Measurements from ENCODE around the gene TAPBP.
"Not testable (repeated sequence)": the region's sequence is repeated elsewhere in the genome, so short reads cannot be mapped to it uniquely, and the experiment has no call there.

Gene TAPBP

DNA sequence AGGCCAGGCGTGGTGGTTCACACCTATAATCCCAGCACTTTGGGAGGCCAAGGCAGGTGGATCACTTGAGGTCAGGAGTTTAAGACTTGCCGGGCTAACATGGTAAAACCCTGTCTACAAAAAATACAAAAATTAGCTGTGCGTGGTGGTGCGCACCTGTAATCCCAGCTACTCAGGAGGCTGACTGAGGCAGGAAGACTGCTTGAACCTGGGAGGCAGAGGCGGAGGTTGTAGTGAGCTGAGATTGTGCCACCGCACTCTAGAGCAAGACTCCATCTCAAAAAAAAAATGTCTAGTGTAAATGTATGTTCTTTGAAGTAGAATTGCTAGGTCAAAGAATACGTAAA is 29.7 kb upstream of the TAPBP start:
- not testable (repeated sequence) for H3K4me1 ChIP-seq (ENCODE audit: control insufficient read depth, insufficient read depth, low read length); H3K36me3 ChIP-seq (ENCODE audit: control insufficient read depth, insufficient read depth, low read length); H3K4me3 ChIP-seq (ENCODE audit: low read depth, low read length); H3K9me3 ChIP-seq (ENCODE audit: control insufficient read depth, insufficient read depth, low read depth, low read length); H3K9ac ChIP-seq (ENCODE audit: low read length); H3K27me3 ChIP-seq (ENCODE audit: control insufficient read depth, insufficient read depth, low read length); H3K27ac ChIP-seq (ENCODE audit: low read depth, low read length)

- Histone ChIP-seq H3K4me1 (ENCODE audit: control insufficient read depth, insufficient read depth, low read length) (no peaks in the 10 kb centered on the region), H3K27me3 (ENCODE audit: control insufficient read depth, insufficient read depth, low read length) (no peaks in the 10 kb centered on the region), H3K36me3 (ENCODE audit: control insufficient read depth, insufficient read depth, low read length) (no peaks in the 10 kb centered on the region), H3K4me3 (ENCODE audit: low read depth, low read length) (no peak overlapping the region), H3K27ac (ENCODE audit: low read depth, low read length) (no peak overlapping the region), H3K9me3 (ENCODE audit: control insufficient read depth, insufficient read depth, low read depth, low read length) (no peaks in the 10 kb centered on the region), H3K9ac (ENCODE audit: low read length) (no peak overlapping the region)
These were observed 25.3 kb upstream of the TAPBP start for GRCh38 chr6:33339193-33339592.

DNA sequence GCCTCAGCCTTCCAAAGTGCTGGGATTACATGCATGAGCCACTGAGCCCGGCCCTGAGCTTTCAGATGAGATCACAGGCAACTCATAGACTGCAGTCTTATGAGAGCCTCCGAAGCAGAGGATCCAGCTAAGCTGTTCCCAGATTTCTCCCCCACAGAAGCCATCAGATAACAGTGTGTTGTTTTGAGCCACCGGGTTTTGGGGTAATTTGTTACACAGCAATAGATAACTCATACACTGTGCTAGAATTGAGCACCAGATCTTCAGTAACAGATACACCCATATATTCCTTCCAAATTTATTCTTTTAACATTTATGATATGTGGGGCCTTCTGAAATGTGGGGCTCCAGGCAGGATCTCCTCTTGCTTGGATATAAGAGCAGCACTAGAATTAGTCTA is 22.6 kb upstream of the TAPBP start:
- Histone ChIP-seq H3K9ac (ENCODE audit: low read length) (no peak overlapping the region), H3K4me3 (ENCODE audit: low read depth, low read length) (no peak overlapping the region), H3K9me3 (ENCODE audit: control insufficient read depth, insufficient read depth, low read depth, low read length) (no peaks in the 10 kb centered on the region), H3K27ac (ENCODE audit: low read depth, low read length) (no peak overlapping the region), H3K4me1 (ENCODE audit: control insufficient read depth, insufficient read depth, low read length) (no peaks in the 10 kb centered on the region), H3K36me3 (ENCODE audit: control insufficient read depth, insufficient read depth, low read length) (no peaks in the 10 kb centered on the region), H3K27me3 (ENCODE audit: control insufficient read depth, insufficient read depth, low read length) (no peaks in the 10 kb centered on the region)

DNA sequence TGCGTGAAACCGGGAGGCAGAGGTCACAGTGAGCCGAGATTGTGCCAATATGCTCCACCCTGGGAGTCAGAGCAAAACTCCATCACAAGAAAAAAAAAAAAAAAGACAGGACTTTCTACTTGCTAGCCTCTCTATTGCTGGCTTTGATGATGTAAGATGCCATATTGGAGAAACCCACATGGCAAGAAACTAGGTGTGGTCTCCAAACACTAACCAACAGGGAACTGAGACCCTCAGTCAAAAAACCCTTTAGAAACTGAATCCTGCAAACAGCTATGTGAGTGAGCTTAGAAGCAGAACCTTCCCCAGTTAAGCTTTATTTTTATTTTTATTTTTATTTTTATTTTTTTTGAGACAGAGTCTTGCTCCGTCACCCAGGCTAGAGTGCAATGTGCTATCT is 22.0 kb upstream of the TAPBP start:
- Histone ChIP-seq H3K27ac (ENCODE audit: low read depth, low read length) (no peak overlapping the region), H3K36me3 (ENCODE audit: control insufficient read depth, insufficient read depth, low read length) (no peaks in the 10 kb centered on the region), H3K27me3 (ENCODE audit: control insufficient read depth, insufficient read depth, low read length) (no peaks in the 10 kb centered on the region), H3K4me3 (ENCODE audit: low read depth, low read length) (no peak overlapping the region), H3K9me3 (ENCODE audit: control insufficient read depth, insufficient read depth, low read depth, low read length) (no peaks in the 10 kb centered on the region), H3K4me1 (ENCODE audit: control insufficient read depth, insufficient read depth, low read length) (no peaks in the 10 kb centered on the region), H3K9ac (ENCODE audit: low read length) (no peak overlapping the region)

GRCh38 chr6:33333666-33334065 is 19.8 kb upstream of the TAPBP start:
- Histone ChIP-seq H3K4me1 (ENCODE audit: control insufficient read depth, insufficient read depth, low read length) (no peaks in the 10 kb centered on the region), H3K4me3 (ENCODE audit: low read depth, low read length) (no peak overlapping the region), H3K9ac (ENCODE audit: low read length) (no peak overlapping the region), H3K9me3 (ENCODE audit: control insufficient read depth, insufficient read depth, low read depth, low read length) (no peaks in the 10 kb centered on the region), H3K27me3 (ENCODE audit: control insufficient read depth, insufficient read depth, low read length) (no peaks in the 10 kb centered on the region), H3K36me3 (ENCODE audit: control insufficient read depth, insufficient read depth, low read length) (no peaks in the 10 kb centered on the region), H3K27ac (ENCODE audit: low read depth, low read length) (no peak overlapping the region)

- no peaks in the 10 kb centered on the region for H3K4me1 ChIP-seq (ENCODE audit: control insufficient read depth, insufficient read depth, low read length)
- H3K4me3 ChIP-seq (ENCODE audit: low read depth, low read length): no peak overlapping the region
- no peaks in the 10 kb centered on the region for H3K27me3 ChIP-seq (ENCODE audit: control insufficient read depth, insufficient read depth, low read length)
- H3K27ac ChIP-seq (ENCODE audit: low read depth, low read length): no peak overlapping the region
- no peak overlapping the region for H3K9ac ChIP-seq (ENCODE audit: low read length)
- no peaks in the 10 kb centered on the region for H3K9me3 ChIP-seq (ENCODE audit: control insufficient read depth, insufficient read depth, low read depth, low read length)
- H3K36me3 ChIP-seq (ENCODE audit: control insufficient read depth, insufficient read depth, low read length): no peaks in the 10 kb centered on the region
These were observed 16.9 kb upstream of the TAPBP start for GRCh38 chr6:33330736-33331135.

DNA sequence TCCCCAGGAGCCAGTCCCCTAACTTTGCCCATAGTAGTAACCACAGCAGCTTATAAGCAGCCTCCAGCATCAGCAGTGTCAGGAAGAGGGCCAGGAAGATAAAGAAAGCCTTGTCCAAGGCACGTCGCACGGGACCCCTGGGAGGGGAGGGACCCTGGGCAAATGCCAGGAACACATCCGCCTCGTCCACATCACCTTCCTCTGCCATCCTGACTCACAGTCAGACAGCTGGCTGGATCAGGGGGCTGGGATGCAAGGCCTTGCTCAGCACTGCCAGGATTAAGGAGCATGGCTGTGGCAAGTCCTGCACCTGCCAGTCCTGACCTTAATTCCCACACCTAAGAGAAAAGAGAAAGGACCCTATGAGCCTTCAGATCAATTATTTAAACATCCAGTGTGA is 15.2 kb upstream of the TAPBP start:
- H3K9me3 ChIP-seq (ENCODE audit: control insufficient read depth, insufficient read depth, low read depth, low read length): no peaks in the 10 kb centered on the region
- no peaks in the 10 kb centered on the region for H3K36me3 ChIP-seq (ENCODE audit: control insufficient read depth, insufficient read depth, low read length)
- H3K4me1 ChIP-seq (ENCODE audit: control insufficient read depth, insufficient read depth, low read length): peaks cover 1% of the 10 kb centered on the region
- no peak overlapping the region for H3K4me3 ChIP-seq (ENCODE audit: low read depth, low read length)
- no peak overlapping the region for H3K9ac ChIP-seq (ENCODE audit: low read length)
- no peak overlapping the region for H3K27ac ChIP-seq (ENCODE audit: low read depth, low read length)
- no peaks in the 10 kb centered on the region for H3K27me3 ChIP-seq (ENCODE audit: control insufficient read depth, insufficient read depth, low read length)

- Histone ChIP-seq H3K4me1 (ENCODE audit: control insufficient read depth, insufficient read depth, low read length) (peaks cover 23% of the 10 kb centered on the region), H3K9ac (ENCODE audit: low read length) (no peak overlapping the region), H3K9me3 (ENCODE audit: control insufficient read depth, insufficient read depth, low read depth, low read length) (no peaks in the 10 kb centered on the region), H3K4me3 (ENCODE audit: low read depth, low read length) (peak overlapping the region; percentile 71), H3K27ac (ENCODE audit: low read depth, low read length) (no peak overlapping the region), H3K27me3 (ENCODE audit: control insufficient read depth, insufficient read depth, low read length) (no peaks in the 10 kb centered on the region), H3K36me3 (ENCODE audit: control insufficient read depth, insufficient read depth, low read length) (peaks cover 24% of the 10 kb centered on the region)
These were observed 10.2 kb upstream of the TAPBP start for GRCh38 chr6:33324125-33324524.

DNA sequence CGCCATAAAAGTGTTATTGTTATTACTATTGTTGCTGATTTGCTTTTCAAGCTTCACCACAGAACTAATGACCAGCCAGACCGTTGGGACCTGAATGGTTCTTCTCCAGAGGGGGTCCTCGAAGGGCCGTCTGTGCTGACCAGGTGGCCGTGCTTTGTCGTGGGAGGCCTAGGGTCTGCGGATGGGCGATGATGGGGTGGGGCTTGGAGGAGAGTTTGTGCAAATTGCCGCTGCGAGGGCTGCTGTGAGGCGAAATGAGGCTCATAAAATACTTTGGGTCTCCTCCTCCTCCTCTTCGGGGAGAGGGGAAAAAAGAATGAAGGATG is 9.7 kb upstream of the TAPBP start:
- H3K9ac ChIP-seq (ENCODE audit: low read length): peak overlapping the region; percentile 91
- no peaks in the 10 kb centered on the region for H3K9me3 ChIP-seq (ENCODE audit: control insufficient read depth, insufficient read depth, low read depth, low read length)
- H3K27me3 ChIP-seq (ENCODE audit: control insufficient read depth, insufficient read depth, low read length): no peaks in the 10 kb centered on the region
- no peak overlapping the region for H3K27ac ChIP-seq (ENCODE audit: low read depth, low read length)
- peaks cover 26% of the 10 kb centered on the region for H3K4me1 ChIP-seq (ENCODE audit: control insufficient read depth, insufficient read depth, low read length)
- H3K36me3 ChIP-seq (ENCODE audit: control insufficient read depth, insufficient read depth, low read length): peaks cover 30% of the 10 kb centered on the region
- H3K4me3 ChIP-seq (ENCODE audit: low read depth, low read length): peak overlapping the region; percentile 71

DNA sequence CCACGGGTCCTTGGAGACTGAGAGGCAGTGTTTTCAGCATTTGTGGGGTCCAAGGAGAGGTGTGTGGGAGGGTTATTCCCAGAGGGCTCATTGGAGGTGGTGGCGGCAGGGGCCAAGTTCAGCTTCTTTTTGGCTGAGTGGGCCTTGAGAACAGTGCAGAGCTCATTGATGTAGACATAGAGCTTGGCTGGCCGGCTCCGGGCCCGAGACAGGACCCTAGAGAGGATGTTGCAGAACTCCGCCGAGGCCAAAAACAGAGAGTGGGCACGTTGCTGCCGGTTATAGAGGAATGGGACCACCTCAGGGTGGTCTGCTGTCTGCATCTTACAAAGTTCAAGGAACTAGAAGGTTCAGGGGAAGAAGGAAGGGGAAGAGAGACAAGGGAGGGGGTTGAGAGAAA is 7.3 kb upstream of the TAPBP start:
- Histone ChIP-seq H3K27ac (ENCODE audit: low read depth, low read length) (no peak overlapping the region; the same call in 1 of the 2 replicates), H3K36me3 (ENCODE audit: control insufficient read depth, insufficient read depth, low read length) (peaks cover 32% of the 10 kb centered on the region), H3K9me3 (ENCODE audit: control insufficient read depth, insufficient read depth, low read depth, low read length) (no peaks in the 10 kb centered on the region), H3K9ac (ENCODE audit: low read length) (peak overlapping the region; percentile 91), H3K4me1 (ENCODE audit: control insufficient read depth, insufficient read depth, low read length) (peaks cover 34% of the 10 kb centered on the region), H3K4me3 (ENCODE audit: low read depth, low read length) (peak overlapping the region; percentile 71; the same call in 1 of the 2 replicates), H3K27me3 (ENCODE audit: control insufficient read depth, insufficient read depth, low read length) (no peaks in the 10 kb centered on the region)

DNA sequence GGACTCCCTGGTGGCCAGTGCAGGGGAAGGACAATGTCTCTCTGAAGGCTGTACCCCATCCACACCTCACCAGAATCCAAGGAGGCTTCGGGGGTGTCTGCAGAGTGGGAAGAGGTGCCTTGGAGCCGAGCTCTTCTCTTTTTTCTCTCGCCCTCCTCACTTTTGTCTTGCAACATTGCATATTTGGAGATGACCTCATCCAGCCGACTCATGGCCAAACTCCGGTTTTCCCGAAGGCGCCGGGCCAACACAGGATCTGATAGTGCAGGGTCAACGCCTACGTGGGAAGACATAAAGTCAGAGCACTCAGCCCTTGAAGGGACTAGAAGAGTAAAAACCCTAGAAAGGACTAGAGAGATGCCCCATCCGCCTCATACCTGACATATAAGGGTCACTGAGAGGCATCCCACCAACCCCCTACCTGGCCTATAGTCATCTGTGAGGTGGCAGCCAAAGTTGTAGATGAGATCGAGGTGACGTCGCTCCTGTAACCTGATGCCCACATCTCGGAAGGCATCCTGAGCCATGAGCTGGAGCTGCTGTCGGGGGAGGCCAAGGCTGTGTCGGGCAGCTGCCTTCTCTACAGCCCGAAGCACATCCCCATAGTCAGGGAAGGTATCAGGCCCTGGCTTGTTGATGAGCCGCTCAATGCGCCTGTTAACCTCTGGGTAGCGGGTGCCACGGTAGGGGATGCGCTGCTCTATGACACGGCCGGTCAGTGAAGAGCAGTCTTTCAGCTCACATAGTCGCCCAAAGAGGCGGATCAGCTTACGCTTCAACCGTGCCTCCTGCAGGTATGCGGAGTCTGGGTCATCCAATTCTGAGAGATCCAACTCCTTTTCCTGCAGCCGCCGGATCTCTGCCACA is 6.7 kb upstream of the TAPBP start:
- Histone ChIP-seq H3K9me3 (ENCODE audit: control insufficient read depth, insufficient read depth, low read depth, low read length) (no peaks in the 10 kb centered on the region), H3K27me3 (ENCODE audit: control insufficient read depth, insufficient read depth, low read length) (no peaks in the 10 kb centered on the region), H3K36me3 (ENCODE audit: control insufficient read depth, insufficient read depth, low read length) (peaks cover 32% of the 10 kb centered on the region), H3K27ac (ENCODE audit: low read depth, low read length) (no peak overlapping the region), H3K9ac (ENCODE audit: low read length) (peak overlapping the region; percentile 8), H3K4me3 (ENCODE audit: low read depth, low read length) (no peak overlapping the region), H3K4me1 (ENCODE audit: control insufficient read depth, insufficient read depth, low read length) (peaks cover 34% of the 10 kb centered on the region)
